Chondrocyte (in vitro differentiated cells): ENCODE results near the gene PFKP. TPM values are rescaled to one million over a fixed set of nuclear protein-coding genes. Genes with fewer than 3 reads are reported as not detected.
"Not testable (repeated sequence)": the region's sequence is repeated elsewhere in the genome, so short reads cannot be mapped to it uniquely, and the experiment has no call there.

Experiments
- DNase-seq: peaks from one replicate; pipeline ENCODE4 v3.0.0; 2021; ENCODE audit warnings: mixed read lengths, low spot score
- H3K27ac Mint-ChIP-seq: one replicate; pipeline ENCODE4 v1.8.0; 2021; ENCODE audit warnings: mild to moderate bottlenecking, moderate library complexity, mixed read lengths; ENCODE audit not compliant: unreplicated experiment
- H3K27me3 Mint-ChIP-seq: 2 replicates; pipeline ENCODE4 v1.8.0; 2021; ENCODE audit warnings: low read depth, mixed read lengths
- H3K36me3 Mint-ChIP-seq: 2 replicates; pipeline ENCODE4 v1.8.0; 2021; ENCODE audit warnings: low read depth, mixed read lengths
- H3K4me1 Mint-ChIP-seq: 2 replicates; pipeline ENCODE4 v1.8.0; 2021; ENCODE audit warnings: low read depth, mild to moderate bottlenecking, mixed read lengths
- H3K4me3 Mint-ChIP-seq: one replicate; pipeline ENCODE4 v1.8.0; 2021; ENCODE audit warnings: mild to moderate bottlenecking, moderate library complexity, mixed read lengths; ENCODE audit not compliant: unreplicated experiment
- H3K9me3 Mint-ChIP-seq: 2 replicates; pipeline ENCODE4 v1.8.0; 2021; ENCODE audit warnings: low read depth, mixed read lengths
- CTCF ChIP-seq: fragments of 200-600 bp; sonication (generic); IDR thresholded peaks from 2 replicates; pipeline ENCODE4 v1.5.0; 2021; ENCODE audit warnings: antibody characterized with exemption, mild to moderate bottlenecking, moderate library complexity
- total RNA-seq: library from RNA; stranded (reverse); gene quantifications from 3 replicates; pipeline ENCODE4 v1.2.1, GENCODE V29; 2021

PFKP gene
- total RNA-seq, 1 donor from 2014 or later = 182 TPM

DNA sequence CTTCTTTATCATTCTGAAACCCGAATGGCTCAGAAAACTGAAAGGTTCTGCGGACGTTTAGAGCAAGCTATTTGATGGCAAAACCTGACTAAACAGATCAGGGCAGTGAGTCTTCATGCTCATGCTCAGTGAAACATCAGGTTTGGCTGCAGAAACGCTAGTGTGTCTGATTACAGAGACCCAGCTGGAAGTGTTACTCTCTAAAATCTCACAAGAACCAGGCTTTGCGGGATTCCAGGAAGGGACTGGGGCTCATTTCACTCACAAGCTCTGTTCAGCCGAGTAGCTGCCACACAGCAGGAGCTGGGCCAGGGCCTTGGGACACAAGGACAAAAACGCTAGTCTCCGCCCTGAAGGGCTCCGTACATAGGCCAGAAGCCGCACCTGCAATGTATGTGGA is 102.3 kb downstream of the PFKP start:
- Mint-ChIP-seq H3K36me3 (peaks cover 30% of the 10 kb centered on the region), H3K27ac (no peak overlapping the region), H3K4me3 (no peak overlapping the region), H3K9me3 (no peaks in the 10 kb centered on the region), H3K4me1 (peaks cover 26% of the 10 kb centered on the region), H3K27me3 (no peaks in the 10 kb centered on the region)
- no peak for DNase-seq
- TF ChIP-seq CTCF = no peak

DNA sequence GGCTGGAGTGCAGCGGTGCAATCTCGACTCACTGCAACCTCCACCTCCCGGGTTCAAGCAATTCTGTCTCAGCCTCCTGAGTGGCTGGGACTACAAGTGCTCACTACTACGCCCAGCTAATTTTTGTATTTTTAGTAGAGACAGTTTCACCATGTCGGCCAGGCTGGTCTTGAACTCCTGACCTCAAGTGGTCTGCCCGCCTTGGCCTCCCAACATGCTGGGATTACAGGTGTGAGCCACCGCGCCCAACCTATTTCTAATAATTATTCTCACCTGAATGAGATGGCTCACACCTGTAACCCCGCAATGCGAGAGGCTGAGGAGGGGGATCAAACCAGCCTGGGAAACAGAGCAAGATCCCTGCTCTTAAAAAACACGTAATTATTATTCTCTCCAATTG is 104.1 kb downstream of the PFKP start:
- H3K9me3 Mint-ChIP-seq, H3K27me3 Mint-ChIP-seq, DNase-seq: not testable (repeated sequence)
- H3K4me3 Mint-ChIP-seq = peak overlapping the region; percentile 77
- peaks cover 26% of the 10 kb centered on the region for H3K4me1 Mint-ChIP-seq
- H3K27ac Mint-ChIP-seq = peak overlapping the region; percentile 93
- peaks cover 13% of the 10 kb centered on the region for H3K36me3 Mint-ChIP-seq

GRCh38 chr10:3172081-3172445 is 104.7 kb downstream of the PFKP start:
- peak overlapping the region; percentile 77 for H3K4me3 Mint-ChIP-seq
- H3K9me3 Mint-ChIP-seq = no peaks in the 10 kb centered on the region
- H3K4me1 Mint-ChIP-seq = peaks cover 26% of the 10 kb centered on the region
- peaks cover 9% of the 10 kb centered on the region for H3K36me3 Mint-ChIP-seq
- TF ChIP-seq CTCF = no peak
- no peak for DNase-seq
- no peaks in the 10 kb centered on the region for H3K27me3 Mint-ChIP-seq
- H3K27ac Mint-ChIP-seq = peak overlapping the region; percentile 93

DNA sequence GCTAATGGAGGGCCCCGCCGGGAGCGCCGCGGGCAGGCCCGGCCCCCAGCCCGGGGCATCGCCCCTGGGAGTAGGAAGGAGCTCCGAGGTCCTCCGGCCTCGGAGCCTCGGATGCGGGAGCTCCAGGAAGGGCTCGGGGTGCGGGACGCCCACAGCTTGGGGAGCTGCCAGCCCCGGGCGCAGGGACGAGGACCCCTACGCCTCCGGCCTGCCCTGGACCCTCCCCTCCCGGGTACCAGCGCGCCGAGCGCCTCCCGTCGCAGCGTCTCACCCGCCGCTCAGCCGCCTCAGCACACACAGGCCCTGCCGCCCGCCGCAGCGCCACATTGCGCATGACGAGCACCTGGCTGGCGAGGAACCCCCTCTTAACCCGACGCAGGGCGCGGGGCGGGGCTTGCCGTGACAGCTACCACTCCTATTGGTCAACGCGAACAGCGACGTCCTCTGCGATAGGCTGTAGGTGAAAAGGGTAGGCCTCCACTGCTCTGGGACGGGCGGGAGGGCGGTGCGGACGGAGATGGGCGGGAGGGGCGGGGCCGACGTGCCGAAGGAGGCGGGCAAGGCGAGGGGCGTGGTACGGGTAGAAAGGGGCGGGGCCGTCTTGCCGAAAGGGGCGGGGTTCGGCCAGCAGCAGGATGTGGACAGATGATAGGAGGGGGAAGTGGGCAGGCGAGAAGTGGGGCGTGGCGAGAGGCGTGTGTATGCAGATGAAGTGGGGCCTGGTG is 105.3 kb downstream of the PFKP start, which contains the start of gene PITRM1:
PITRM1 (minus strand) TSS at position 337 of the 725 bp plus-strand sequence; CDS start at position 327, 10 bp downstream.
- DNase-seq = peak; percentile 99
- H3K4me3 Mint-ChIP-seq = peak within 1 kb of the TSS; percentile 90
- TF ChIP-seq CTCF = no peak
- H3K9me3 Mint-ChIP-seq = no peaks in the 10 kb centered on the region
- peaks cover 26% of the 10 kb centered on the region for H3K4me1 Mint-ChIP-seq
- peak within 1 kb of the TSS; percentile 93 for H3K27ac Mint-ChIP-seq
- H3K27me3 Mint-ChIP-seq = no peaks in the 10 kb centered on the region
- peaks cover 6% of the 10 kb centered on the region for H3K36me3 Mint-ChIP-seq

GRCh38 chr10:3173171-3173878 is 106.0 kb downstream of the PFKP start:
- Mint-ChIP-seq H3K4me1 (peaks cover 26% of the 10 kb centered on the region), H3K27me3 (no peaks in the 10 kb centered on the region), H3K9me3 (no peaks in the 10 kb centered on the region), H3K27ac (peak overlapping the region; percentile 76), H3K4me3 (peak overlapping the region; percentile 90), H3K36me3 (peaks cover 5% of the 10 kb centered on the region)
- DNase-seq = no peak
- TF ChIP-seq CTCF = no peak
